ENCODE results near the gene RNF2. TPM values are rescaled to one million over a fixed set of nuclear protein-coding genes. Genes with fewer than 3 reads are reported as not detected.

RNF2 gene
- total RNA-seq, 1 donor from 2014 or later = 44.0 TPM

DNA sequence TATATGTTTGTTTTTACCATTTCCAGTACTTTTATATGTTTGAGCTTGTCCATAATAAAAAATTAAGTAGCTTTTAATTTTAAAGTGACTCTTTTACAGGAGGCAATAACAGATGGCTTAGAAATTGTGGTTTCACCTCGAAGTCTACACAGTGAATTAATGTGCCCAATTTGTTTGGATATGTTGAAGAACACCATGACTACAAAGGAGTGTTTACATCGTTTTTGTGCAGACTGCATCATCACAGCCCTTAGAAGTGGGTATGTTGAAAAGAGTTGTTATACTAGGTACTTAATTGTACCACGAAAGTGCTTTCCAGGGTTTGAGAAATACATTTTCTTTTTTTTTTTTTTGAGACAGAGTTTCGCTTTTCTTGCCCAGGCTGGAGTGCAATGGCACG lies 46.1 kb downstream of the RNF2 start:
- TF ChIP-seq, protein P1, sequence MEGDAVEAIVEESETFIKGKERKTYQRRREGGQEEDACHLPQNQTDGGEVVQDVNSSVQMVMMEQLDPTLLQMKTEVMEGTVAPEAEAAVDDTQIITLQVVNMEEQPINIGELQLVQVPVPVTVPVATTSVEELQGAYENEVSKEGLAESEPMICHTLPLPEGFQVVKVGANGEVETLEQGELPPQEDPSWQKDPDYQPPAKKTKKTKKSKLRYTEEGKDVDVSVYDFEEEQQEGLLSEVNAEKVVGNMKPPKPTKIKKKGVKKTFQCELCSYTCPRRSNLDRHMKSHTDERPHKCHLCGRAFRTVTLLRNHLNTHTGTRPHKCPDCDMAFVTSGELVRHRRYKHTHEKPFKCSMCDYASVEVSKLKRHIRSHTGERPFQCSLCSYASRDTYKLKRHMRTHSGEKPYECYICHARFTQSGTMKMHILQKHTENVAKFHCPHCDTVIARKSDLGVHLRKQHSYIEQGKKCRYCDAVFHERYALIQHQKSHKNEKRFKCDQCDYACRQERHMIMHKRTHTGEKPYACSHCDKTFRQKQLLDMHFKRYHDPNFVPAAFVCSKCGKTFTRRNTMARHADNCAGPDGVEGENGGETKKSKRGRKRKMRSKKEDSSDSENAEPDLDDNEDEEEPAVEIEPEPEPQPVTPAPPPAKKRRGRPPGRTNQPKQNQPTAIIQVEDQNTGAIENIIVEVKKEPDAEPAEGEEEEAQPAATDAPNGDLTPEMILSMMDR (conservative IDR thresholded peaks at IDR 0.05) = no peak
- no peak overlapping the region for H3K27ac Mint-ChIP-seq (ENCODE audit: unreplicated experiment)
- H3K27me3 Mint-ChIP-seq (ENCODE audit: low read depth) = no peaks in the 10 kb centered on the region
- peaks cover 36% of the 10 kb centered on the region for H3K36me3 Mint-ChIP-seq (ENCODE audit: low read depth)
- H3K9me3 Mint-ChIP-seq = no peaks in the 10 kb centered on the region
- H3K4me1 Mint-ChIP-seq = no peaks in the 10 kb centered on the region
- DNase-seq (ENCODE audit: low read depth, low spot score) = no peak
- no peak overlapping the region for H3K4me3 Mint-ChIP-seq

DNA sequence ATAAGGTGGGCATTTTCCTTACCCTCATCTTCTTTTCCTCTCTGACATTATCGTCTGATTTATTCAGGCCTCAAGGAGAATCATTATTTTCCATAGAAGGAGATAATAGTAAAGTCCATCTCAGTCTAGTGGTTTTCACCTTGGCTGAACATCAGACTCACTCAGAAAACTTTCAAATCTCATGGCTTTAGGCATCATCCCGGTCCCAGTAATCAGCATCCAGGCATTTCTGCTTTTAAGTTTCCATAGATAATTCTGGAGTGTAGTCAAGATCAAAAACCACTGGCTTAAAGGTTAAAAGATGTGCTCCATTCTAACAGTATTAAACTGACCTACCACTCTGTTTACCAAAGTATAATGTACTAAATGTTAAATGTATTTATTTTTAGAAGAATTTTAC lies 49.4 kb downstream of the RNF2 start:
- Mint-ChIP-seq H3K4me1 (no peaks in the 10 kb centered on the region), H3K9me3 (no peaks in the 10 kb centered on the region), H3K4me3 (no peak overlapping the region), H3K27me3 (ENCODE audit: low read depth) (no peaks in the 10 kb centered on the region), H3K27ac (ENCODE audit: unreplicated experiment) (no peak overlapping the region), H3K36me3 (ENCODE audit: low read depth) (peaks cover 30% of the 10 kb centered on the region)
- TF ChIP-seq, protein P1 (conservative IDR thresholded peaks at IDR 0.05) = no peak
- no peak for DNase-seq (ENCODE audit: low read depth, low spot score)

DNA sequence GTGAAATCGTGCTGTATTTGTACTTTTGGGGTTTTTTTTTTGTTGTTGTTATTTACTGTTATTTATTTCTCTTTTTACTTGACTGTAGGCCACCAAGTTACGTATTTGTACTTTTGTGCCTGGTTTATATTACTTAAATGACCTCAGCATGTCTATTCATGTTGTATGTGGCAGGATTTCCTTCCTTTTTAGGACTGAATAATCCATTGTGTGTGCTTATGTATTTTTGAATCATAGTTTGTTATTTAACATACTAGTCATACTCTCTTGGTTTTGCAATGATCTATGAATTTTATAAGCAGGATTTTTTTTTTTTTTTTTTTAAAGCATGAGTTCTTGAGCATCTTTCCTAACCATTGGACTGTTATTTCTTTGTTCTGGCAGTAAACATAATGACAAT lies 51.2 kb downstream of the RNF2 start:
- Mint-ChIP-seq H3K36me3 (ENCODE audit: low read depth) (peaks cover 38% of the 10 kb centered on the region), H3K4me3 (no peak overlapping the region), H3K27me3 (ENCODE audit: low read depth) (no peaks in the 10 kb centered on the region), H3K27ac (ENCODE audit: unreplicated experiment) (no peak overlapping the region), H3K9me3 (no peaks in the 10 kb centered on the region), H3K4me1 (no peaks in the 10 kb centered on the region)
- no peak for DNase-seq (ENCODE audit: low read depth, low spot score)
- TF ChIP-seq, protein P1 (conservative IDR thresholded peaks at IDR 0.05) = no peak

DNA sequence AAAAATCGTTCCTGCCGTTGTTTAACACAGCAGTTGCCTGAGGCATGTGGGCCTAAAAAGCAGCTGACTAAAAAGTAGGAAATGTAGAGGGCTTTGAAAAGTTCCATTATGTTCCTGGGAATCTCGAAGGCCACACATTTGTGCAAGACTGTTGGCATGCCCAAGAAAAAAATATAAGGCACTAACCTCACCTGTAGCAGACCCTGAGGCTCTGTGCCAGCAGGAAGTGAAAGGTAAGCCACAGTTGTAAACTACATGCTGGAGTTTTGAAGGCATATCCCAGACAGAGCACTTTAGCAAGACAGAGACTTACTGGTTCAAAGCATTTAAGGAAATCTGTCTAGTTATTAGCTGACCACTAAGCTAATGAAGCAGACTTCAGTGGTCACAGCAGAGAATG lies 58.7 kb downstream of the RNF2 start:
- Mint-ChIP-seq H3K9me3 (peaks cover 11% of the 10 kb centered on the region), H3K4me3 (no peak overlapping the region), H3K27ac (ENCODE audit: unreplicated experiment) (no peak overlapping the region), H3K27me3 (ENCODE audit: low read depth) (no peaks in the 10 kb centered on the region), H3K4me1 (peaks cover 12% of the 10 kb centered on the region), H3K36me3 (ENCODE audit: low read depth) (peaks cover 52% of the 10 kb centered on the region)
- DNase-seq (ENCODE audit: low read depth, low spot score) = no peak
- TF ChIP-seq, protein P1 (conservative IDR thresholded peaks at IDR 0.05) = no peak

DNA sequence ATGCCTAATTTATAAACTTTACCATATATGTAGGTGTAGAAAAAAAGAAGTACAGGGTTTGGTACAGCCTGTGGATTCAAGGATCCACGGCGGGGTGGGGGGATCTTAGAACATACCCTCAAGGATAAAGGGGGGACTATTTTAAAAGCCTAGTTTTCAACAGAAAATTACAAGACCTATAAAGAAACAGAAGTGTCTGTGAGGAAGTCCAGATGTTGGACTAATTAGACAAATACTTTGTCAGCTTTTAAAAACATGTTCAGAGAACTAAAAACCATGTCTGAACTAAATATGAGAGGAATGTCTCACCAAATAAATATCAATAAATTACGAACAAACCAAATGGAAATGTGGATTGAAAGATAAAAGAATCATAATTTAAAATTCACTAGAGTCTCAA lies 59.8 kb downstream of the RNF2 start:
- no peak for DNase-seq (ENCODE audit: low read depth, low spot score)
- peaks cover 60% of the 10 kb centered on the region for H3K36me3 Mint-ChIP-seq (ENCODE audit: low read depth)

More for the DNA sequence above, 59.8 kb downstream of the RNF2 start:
- Mint-ChIP-seq H3K4me1 (peaks cover 12% of the 10 kb centered on the region), H3K27me3 (ENCODE audit: low read depth) (no peaks in the 10 kb centered on the region), H3K4me3 (no peak overlapping the region), H3K27ac (ENCODE audit: unreplicated experiment) (no peak overlapping the region), H3K9me3 (peaks cover 17% of the 10 kb centered on the region)
- TF ChIP-seq, protein P1 (conservative IDR thresholded peaks at IDR 0.05) = no peak
